ENCODE measurements around the gene CDC42.
"Not testable (repeated sequence)": the region's sequence is repeated elsewhere in the genome, so short reads cannot be mapped to it uniquely, and the experiment has no call there.

Gene CDC42

DNA sequence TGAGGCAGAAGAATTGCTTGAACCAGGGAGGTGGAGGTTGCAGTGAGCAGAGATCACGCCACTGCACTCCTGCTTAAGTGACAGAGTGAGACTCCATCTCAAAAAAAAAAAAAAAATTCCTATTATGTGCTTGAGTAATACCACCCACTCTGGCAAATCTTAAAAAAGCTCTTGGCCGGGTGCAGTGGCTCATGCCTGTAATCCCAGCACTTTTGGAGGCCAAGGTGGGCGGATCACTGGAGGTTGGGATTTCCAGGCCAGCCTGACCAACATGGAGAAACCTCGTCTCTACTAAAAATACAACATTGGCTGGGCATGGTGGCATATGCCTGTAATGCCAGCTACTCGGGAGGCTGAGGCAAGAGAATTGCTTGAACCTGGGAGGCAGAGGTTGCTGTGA lies 17.7 kb upstream of the CDC42 start:
- not testable (repeated sequence) for DNase-seq

DNA sequence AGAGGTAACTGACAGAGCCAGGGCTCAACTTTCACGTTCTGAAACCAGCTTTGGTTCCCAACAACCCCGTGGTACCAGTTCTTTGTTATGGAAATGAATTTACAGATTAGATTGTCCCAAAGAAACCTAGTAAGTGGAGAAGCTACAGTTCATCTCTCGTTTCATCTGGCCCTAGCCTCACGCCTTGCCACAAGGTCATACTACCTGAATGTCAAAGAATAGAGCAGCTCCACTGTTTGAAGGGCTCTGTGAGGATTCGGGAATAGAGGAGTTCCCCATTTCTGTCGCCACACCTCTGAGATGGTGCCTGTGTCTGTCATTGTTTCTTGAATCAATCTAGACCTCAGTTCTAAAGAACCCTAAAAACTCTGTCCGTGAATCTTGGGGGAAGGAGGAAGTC lies 15.0 kb upstream of the CDC42 start:
- DNase-seq, result no peak

DNA sequence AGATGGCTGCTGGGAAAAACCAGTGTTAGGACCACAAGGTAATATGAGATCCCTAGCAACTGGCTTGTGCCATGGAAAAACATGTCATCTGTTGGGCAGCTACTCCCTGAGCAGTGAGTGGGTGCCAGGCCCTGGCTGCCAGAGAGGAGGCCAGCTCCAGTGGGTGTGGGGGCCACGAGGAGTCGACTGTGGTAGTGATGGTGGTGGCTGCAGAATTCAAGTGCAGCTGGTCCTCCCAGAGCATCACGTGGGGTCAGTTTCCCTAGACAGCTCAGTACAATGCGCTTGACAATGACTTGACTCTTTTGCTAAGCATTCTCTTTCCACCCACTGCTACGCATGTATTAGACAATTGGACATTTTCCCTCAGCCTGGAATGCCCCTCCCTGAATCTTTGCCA lies 14.5 kb upstream of the CDC42 start:
- no peak for DNase-seq

DNA sequence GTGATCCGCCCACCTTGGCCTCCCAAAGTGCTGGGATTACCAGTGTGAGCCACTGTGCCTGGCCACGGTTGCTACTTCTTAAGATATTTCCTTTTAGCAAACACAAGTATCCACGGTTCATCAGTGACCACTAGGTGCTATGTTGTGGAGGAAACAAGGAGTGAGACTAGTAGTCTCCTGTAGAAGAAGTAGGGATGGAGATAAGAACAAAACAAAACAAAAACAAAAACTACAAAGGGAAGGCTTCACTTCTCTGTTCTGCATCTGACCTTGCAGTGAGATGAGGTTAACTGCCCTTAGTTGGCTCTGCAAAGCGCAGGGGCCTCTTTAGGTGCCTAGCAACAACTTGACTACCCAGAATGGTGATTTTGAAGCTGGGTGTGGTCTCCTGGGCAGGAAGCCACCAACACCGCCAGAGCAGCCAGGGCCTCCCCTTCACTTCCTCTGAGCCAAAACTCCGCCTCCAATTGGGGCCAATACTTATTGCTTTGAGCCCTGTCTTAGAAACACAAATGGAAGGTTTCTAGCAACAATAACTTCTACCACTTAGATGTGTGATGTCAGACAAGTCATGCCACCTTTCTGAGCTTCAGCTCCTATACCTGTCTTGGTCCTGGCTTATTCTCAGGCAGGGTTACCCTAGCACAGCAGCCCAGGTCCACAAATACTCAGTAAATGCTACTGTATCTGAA lies 12.8 kb upstream of the CDC42 start:
- no peak for DNase-seq

DNA sequence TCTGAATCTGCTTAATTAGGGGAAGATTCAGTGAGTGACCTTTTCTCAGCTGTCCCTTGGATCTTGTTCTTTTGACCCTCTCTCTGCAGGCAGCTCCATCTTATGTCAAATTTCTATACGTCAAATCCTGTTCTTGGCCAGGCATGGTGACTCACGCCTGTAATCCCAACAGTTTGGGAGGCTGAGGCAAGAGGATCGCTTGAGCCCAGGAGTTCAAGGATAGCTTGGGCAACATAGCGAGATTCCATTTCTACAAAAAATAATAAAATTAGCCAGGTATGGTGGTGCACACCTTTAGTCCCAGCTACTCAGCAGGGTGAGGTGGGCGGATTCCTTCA lies 12.3 kb upstream of the CDC42 start:
- DNase-seq, result no peak

DNA sequence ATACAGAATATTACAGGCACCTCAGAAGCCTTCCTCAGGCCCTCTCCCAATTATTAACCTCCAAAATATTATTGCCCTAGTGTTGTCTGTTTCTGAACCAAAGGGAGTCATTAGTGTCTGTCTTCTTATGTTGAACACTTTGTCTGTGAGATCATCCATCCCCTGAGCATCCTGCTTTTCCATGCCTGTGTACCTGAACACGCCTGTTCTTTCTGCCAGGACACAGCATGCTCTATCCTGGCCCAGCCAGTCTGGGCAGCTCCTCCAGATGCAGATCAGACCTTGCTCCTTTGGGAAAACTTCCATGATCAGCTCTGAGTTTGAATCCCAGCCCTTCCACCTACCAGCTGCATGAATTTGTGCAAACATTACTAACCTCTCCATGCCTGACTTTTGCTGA lies 11.0 kb upstream of the CDC42 start:
- DNase-seq, result no peak

DNA sequence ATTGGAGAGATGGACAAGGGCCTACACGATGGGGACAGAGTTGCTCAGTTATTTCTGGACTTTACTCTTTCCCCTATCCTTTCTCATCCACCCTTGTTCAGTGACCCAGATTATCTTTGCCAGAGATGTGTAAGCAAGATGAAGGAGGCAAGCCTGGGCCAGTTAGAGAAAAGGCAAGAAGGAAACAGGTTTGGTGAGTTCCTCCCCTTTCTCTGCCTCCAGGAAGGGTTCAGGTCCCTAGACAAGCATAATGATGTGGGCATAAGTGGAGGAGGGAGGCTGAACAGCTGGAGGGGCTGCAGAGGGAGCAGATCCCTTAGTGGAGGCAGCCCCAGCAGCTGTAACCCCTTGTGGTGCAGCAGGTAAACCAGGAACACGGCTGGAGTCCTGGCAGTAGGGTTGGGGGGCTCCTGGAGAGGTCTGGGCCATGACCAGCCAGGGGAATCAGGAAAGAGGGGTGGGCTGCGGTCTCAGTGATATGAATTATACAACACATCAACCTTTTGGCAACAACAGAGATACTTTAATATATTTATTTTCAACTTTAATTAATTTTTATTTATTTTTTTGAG lies 9.2 kb upstream of the CDC42 start:
- DNase-seq, result no peak

DNA sequence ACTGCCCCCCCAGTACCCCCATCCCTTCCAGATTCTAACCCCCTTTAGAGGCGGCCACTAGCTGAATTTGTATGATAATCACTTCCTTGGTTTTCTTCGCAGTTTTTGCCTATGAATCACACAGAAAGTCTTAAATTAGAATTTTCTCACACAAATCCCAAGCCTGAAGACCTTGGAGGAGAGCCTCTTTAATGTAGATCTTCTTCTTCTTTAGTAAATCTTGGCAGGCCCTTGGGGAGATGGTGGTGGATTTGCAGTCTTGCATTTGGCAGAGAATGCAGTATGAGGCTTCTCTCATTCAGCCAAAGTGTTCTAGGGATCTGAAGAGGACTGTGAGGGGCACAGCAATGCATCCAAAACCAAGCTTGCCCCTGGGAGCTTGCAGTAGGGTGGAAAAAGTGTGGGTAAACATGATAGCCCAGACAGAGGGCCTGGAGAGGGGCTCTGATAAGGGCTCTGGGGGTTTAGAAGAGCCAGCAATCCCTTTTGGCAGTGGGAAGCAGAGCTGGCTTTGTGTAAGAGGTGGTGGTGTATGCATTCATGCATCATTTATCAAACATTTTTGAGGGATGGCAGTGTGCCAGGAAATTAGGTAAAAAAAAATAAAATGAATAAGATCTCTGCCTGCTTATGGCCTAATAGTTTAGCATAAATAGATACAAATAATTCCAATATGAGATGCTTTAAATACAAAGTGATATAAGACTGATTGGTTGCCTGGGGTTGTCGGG lies 7.7 kb upstream of the CDC42 start:
- DNase-seq, result no peak

DNA sequence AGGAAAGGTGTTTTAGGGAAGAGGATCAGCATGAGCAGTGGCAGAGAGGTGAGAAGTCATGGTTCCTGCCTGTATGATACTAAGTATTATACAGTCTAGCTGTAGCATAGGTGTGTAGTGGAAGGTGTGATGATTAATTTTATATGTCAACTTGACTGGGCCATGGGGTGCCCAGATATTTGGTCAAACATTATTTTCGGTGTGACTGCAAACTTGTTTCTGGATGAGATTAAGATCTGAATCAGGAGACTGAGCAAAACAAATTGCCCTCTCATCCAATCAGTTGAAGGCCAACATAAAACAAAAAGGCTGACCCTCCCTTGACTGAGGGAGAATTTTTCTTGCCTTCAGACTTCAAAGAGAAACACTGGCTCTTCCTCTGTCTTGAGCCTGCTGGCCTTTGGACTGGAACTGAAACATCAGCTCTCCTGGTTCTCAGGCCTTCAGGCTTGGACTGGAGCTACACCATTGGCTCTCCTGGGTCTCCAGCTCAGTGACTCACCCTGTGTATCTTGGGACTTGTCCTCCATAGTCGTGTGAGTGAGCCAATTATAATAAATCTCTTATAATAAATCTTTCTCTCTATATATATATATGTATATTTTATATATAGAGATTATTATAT lies 6.8 kb upstream of the CDC42 start:
- no peak for DNase-seq

DNA sequence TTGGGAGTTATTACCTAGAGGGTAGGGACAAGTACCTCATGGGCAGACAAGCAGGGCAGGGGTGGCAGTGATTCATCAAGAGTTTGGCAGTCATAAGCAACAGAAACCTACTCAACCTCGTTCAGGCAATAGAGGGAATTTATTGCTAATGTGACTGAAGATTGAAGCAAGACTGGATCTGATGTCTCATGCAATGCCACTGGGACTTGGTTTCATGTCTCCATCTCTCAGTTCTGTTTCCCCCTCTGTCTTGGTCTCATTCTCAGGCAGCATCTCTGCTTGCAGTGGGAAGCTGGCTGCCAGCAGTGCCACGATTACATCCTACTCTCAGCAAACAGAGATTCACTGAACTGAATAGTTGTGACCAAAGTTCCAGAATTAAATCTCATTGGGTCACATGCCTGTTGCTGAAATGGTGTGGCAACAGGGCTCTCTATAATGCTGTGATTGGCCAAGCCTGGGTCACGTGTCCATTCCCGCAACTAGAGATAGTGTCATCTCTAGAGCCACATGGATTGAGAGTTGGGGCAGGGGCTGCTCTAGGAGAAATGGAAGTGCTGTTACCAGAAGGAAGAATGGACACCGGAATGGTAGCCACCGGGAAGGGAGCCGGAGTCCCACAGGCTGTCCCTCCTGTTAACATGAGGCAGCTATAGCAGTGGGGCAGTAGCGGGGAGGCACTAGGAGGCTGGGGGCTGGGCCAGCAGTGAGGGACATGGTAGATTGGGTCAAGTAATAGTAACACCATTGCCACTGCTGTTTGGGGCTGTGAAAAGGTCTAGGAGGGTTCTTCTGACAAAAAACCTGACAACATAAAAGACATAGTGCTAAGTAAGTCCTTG lies 3.9 kb upstream of the CDC42 start:
- no peak for DNase-seq

DNA sequence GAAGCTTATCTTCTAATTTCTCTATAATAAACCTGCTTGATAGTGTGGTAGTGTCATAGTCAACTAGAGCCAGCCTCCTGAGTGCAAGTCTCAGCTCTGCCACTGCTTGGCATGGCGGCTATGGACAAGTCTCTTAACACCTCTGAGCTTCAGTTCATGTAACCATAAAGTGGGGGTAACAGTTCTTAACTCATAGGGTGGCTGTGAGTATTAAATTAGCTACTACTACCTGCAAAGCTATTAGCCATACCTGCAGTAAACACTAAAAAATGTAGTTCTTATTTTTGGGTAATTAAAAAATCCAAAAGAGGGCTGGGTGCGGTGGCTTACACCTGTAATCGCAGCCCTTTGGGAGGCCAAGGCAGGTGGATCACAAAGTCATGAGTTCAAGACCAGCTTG lies 2.2 kb upstream of the CDC42 start:
- DNase-seq, result no peak

DNA sequence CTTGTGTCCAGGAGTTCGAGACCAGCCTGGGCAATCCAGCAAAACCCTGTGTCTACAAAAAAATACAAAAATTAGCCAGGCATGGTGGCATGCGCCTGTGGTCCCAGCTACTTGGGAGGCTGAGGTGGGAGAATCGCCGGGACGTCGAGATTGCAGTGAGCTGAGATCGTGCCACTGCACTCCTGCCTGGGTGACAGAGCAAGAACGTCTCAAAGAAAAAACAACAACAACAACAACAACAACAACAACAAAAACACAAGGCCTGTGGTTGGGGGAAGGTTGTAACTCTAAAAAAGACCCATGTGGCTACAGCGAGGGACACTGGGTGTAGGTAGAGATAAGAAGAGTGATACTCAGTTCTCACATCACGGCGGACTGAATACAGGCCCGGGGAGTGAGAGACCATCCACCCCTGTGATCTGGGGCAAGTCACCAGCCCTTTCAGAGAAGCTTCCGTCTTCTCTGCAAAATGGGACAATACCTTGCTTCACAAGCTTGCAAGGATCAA lies 848 bp upstream of the CDC42 start:
- DNase-seq, result no peak

DNA sequence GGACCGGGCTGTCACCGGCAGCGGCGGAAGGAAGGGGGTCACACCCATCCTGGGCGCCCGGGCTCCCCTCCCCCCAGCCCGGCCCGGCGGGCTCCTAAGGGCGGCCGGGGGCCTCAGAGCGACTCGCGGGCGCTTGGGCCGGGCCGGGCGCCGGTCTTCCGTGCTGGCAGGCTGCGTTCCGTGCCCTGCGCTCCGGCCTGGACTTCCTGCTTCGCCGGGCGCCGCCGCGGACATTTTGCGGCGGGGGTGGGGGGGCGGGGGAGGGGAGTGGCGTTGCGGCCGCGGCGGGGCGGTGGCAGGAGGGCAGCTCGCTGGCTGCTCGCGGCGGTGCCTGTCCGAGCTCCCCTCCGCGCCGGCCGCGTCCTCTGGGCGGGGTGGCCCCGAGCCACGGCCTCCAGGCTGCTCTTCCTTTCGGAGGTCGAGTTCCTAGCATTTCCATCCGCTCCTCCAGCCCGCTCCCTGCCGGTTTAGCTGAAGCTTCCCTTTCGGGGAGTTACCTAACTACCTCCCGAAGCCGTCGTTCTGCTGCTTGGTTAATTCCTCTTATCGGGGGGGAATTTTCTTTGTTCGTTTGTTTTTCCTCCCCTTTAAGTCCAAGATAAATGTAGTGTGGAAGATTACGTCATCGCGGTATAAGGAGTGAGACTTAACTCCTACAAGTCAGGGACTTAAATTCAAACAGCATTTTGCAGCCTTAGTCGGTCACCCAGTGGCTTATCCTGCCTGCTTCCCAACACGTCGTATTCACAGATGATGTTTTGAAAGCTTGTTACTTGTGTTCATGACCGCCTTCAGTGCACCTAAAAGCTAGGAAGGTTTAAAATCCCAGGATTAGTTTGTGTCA lies 730 bp downstream of the CDC42 start:
- peak; percentile 84 for DNase-seq

DNA sequence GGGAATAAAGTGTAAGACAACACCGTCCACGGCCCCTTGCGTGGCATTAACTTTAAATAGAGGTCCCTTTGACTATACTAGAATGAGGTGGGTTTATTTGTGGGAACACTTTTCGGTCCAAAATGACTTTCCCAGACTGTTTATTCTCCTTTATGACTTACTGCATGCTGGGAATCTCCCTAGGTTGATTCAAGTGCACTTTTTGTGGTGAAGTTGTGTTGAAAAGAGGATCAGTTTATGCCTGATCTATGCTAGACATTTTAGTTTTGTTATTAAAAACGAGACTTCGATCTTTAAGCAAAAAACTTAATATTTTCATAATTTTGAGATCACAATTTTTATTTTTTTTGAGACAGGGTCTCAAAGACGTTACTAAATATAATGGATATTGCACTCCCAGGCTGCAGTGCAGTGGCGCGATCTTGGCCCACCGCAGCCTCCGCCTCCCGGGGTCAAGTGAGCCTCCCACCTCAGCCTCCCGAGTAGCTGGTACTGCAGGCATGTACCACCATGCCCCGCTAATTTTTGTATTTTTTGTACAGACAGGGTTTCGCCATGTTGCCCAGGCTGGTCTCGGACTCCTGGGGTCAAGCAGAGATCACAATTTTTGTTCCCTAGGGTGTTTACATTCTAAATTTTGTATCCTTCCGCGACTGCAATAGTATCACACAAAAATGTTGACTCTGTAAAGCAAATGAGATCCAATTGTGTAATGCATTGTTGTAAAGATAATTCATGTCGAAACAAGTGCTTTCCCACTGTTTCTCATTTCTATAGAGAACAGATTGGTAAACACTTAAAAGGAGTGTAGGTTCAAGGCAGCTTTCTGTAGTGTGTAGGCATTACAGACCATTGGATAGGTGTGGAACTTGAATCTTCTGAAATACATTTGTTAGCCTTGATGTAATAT lies 1.6 kb downstream of the CDC42 start:
- DNase-seq, result no peak

DNA sequence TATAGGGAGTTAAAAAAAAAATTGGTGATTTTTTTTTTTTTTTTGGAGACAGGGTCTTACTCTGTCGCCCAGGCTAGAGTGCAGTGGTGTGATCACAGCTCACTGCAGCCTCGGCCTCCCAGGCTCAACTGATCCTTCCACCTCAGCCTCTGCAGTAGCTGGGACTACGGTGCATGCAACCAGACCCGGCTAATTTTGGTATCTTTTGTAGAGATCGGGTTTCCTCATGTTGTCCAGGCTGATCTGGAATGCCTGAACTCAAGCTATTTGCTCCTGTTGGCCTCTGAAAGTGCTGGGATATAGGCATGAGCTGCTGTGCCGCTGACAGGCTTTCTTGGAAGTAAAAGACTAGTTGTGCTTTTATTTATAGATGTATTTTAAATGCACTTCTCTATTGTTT lies 3.0 kb downstream of the CDC42 start:
- no peak for DNase-seq

DNA sequence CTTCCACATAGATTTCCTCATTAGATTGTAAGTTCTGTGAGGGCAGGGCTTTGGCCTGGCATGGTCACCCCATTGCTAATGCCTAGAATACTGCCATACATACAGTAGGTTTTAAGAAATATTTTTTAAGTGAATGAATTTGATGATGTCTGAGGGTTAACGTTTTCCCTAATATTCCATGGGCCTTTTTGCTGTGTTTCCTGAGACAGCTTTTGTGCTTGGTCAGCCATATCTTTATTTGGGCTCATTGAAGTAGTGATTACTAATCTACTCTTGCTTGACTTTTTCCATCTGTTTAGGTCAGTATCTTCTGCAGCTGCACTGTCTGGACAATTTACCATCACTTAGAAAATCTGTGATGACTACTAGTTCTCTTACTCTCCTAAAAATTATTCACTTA lies 3.5 kb downstream of the CDC42 start:
- no peak for DNase-seq

DNA sequence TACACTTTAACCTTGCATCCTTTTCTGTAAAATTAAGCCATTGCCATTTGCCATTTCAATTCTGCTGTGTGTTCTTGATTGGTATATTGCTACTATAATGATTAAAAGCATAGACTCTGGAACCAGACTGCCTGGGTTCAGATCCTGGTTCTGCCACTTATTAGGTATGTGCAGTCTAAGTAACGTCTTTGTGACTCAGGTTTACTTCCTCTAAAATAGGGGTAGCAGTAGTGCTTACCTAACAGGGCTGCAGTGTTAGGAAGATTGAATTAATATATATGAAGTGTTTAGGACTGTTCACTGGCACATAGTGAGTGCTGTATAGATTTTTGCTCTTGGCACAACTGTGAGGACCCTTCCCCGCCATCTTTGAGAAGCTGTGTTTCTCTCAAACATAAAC lies 4.4 kb downstream of the CDC42 start:
- DNase-seq, result no peak

DNA sequence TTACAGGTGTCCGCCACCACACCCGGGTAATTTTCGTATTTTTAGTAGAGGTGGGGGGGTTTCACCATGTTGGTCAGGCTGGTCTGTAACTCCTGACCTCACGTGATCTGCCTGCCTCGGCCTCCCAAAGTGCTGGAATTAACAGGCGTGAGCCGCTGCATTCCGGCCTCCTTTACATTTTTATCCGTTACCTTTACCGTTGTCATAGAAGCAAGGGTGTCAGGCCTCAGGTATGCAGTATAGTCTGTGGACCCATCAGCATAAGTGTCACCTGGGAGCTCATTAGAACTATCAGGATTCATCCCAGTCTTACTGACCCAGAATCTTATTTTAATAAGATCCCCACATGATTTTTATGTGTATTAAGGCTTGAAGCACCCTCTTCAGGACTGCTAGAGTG lies 5.4 kb downstream of the CDC42 start:
- DNase-seq, result no peak

DNA sequence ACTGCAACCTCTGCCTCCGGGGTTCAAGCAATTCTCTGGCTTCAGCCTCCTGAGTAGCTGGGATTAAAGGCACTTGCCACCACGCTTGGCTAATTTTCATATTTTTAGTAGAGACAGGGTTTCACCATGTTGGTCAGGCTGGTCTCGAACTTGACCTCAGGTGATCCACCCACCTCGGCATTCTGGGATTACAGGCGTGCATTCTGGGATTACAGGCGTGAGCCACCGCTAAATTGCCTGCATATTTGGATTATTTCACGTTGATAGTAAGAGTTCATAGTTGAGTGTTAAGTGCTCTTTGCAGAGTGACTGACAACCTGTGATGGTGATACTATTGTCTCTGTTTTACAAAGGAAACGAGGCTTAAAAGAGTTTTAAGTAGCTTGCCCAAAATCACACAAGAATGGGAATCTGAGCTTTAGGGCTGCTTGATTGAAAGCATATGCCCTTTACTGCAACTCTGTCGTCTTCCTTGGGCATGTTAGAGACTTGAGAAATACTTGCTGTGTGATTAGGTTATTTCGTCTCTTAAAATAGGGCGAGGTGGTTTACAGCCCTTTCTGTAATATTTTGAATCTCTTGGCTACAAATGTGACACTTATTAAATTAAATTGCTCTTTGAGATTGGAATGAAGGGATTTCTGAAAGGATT lies 12.4 kb downstream of the CDC42 start:
- no peak for DNase-seq

DNA sequence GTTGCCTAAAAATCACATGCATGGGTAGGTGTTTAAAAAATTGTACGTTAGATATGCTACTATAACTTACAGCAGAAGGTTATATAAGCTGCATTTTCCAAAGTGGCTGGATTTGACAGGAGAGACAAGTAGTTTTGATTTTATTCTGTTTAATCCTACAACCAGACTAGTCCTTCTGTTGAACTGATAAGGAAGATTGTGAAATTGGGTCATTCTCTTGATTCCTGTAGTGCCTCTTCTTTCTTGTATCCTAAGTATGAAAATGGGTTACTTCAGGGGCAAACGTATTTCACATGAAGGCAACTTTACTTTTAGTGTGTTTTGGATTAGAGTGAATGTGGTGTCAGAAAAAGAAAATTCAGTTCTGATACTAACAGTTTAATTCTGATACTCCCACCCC lies 19.0 kb downstream of the CDC42 start:
- no peak for DNase-seq
